Stomach smooth muscle (tissue), 2 donors: ENCODE results near the gene CADM2.

Experiments
- H3K27ac ChIP-seq: one replicate; pipeline ENCODE4 v1.7.0; 2013; ENCODE audit warnings: mild to moderate bottlenecking, low read length, inconsistent platforms
- H3K27me3 ChIP-seq, 2 donors: one replicate each; pipeline ENCODE4 v1.7.0; 2013; ENCODE audit warnings: low read length in 2 of 2; ENCODE audit not compliant: insufficient read depth in 2 of 2, control insufficient read depth in 1 of 2
- H3K36me3 ChIP-seq, 2 donors: one replicate each; pipeline ENCODE4 v1.7.0; 2013; ENCODE audit warnings: low read length in 2 of 2; ENCODE audit not compliant: control insufficient read depth in 2 of 2, insufficient read depth in 2 of 2
- H3K4me1 ChIP-seq: one replicate; pipeline ENCODE4 v1.7.0; 2013; ENCODE audit warnings: low read length; ENCODE audit not compliant: control insufficient read depth, insufficient read depth
- H3K4me3 ChIP-seq, 2 donors: one replicate each; pipeline ENCODE4 v1.7.0; 2013; ENCODE audit warnings: low read length in 2 of 2
- H3K9ac ChIP-seq, 2 donors: one replicate each; pipeline ENCODE4 v1.7.0; 2013; ENCODE audit warnings: low read length in 2 of 2, mild to moderate bottlenecking in 1 of 2
- H3K9me3 ChIP-seq, 2 donors: one replicate each; pipeline ENCODE4 v1.7.0; 2013; ENCODE audit warnings: low read length in 2 of 2; ENCODE audit not compliant: control insufficient read depth in 2 of 2
- donor health status: healthy.
- donor health status: Pancreatic carcinoma.

CADM2 gene

DNA sequence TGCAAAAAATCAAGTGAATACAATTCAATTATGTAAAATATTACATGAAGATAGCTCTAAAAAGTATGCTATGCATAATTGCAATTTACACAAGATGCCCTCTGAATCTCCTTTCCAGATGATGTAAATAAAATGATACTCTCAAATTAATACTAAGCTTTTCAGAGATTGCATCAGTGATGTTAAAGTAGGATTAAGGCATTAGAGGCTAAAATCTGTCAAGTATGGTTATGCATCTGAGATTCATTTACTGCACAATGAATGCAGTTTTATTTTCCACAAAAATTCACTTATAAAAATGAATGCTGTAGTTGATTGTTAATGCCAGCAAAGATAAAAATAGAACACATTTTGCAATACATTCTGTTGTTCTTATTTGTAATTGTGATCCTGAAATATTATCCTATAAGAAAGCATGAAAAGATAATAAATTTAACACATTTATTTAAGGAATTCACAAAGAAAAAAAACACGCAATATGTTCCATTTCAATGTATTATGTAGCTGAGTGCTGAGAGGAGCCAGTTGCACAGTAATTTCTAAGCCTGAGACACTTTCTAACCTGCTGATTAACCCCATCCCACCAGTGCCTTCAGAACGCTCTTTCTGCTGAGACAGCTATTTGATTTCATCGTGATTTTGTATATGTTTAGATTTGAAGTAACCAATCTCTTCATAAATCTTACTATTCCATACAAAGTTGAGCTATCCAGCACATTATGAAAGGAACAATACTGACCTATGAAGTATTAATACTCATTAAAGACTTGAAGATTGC lies 224.4 kb downstream of the CADM2 start:
- Histone ChIP-seq H3K4me1 (no peaks in the 10 kb centered on the region), H3K27ac (no peak overlapping the region), H3K27me3 (no peaks in the 10 kb centered on the region), H3K9ac (no peak overlapping the region), H3K36me3 (no peaks in the 10 kb centered on the region), H3K4me3 (no peak overlapping the region), H3K9me3 (no peaks in the 10 kb centered on the region)

DNA sequence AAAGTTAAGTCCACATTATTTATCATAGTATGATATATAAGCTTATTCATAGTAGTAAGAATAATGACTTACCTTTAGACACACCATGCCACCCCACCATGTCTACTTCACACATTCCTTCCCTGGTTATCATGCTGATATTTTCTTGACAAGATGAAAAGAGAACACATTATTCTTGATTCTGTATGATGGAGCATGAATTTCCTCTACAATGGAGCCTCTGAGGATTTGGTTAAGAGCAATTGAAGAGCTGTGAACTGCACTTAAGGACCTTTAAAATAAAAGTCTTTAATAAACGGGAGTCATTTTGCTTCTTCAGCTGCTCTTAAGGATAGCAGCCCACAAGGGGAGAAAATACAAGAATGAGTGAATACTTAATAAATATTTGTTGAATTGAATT lies 226.7 kb downstream of the CADM2 start:
- Histone ChIP-seq H3K27ac (no peak overlapping the region), H3K36me3 (no peaks in the 10 kb centered on the region), H3K4me1 (no peaks in the 10 kb centered on the region), H3K9ac (no peak overlapping the region), H3K4me3 (no peak overlapping the region), H3K9me3 (no peaks in the 10 kb centered on the region), H3K27me3 (no peaks in the 10 kb centered on the region)

DNA sequence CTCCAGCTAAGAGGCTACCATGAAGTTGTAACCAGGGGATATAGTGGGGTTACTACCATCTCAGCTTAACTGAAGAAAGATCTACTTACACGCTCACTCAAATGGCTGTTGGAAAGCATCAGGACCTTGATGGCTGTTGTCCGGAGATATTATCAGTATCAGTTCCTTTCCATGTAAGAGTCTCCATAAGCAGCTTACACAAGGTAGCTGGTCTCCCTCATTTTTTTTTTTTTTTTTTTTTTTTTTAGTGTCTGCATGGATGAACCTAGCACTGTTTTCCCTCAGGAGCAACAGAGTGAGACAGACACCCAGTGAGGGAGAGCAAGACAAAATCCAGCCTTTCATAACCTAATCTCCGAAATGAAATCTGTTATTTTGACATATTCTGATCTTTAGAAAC lies 230.9 kb downstream of the CADM2 start:
- Histone ChIP-seq H3K27ac (no peak overlapping the region), H3K4me1 (no peaks in the 10 kb centered on the region), H3K9ac (no peak overlapping the region), H3K36me3 (no peaks in the 10 kb centered on the region), H3K9me3 (no peaks in the 10 kb centered on the region), H3K4me3 (no peak overlapping the region), H3K27me3 (no peaks in the 10 kb centered on the region)

DNA sequence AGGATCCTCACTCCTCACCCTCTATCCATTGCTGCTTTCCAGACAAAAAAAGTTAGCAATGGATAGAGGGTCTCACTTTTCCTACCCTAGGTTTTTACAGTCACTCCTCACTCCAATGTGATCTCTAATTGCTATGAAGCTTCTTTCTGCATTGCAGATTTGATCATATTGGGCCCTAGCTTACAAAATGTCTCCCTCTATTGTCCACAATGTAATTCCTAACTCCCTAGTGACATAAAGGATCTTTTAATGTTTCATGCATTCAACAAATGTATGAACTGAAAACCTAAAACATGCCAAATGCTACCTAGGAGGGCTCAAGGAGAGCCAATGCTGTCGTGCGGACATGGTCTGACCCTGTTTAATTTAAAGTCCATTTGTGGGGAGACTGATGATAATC lies 234.8 kb downstream of the CADM2 start:
- Histone ChIP-seq H3K4me3 (no peak overlapping the region), H3K9me3 (no peaks in the 10 kb centered on the region), H3K9ac (no peak overlapping the region), H3K36me3 (no peaks in the 10 kb centered on the region), H3K27me3 (no peaks in the 10 kb centered on the region), H3K4me1 (no peaks in the 10 kb centered on the region), H3K27ac (no peak overlapping the region)

DNA sequence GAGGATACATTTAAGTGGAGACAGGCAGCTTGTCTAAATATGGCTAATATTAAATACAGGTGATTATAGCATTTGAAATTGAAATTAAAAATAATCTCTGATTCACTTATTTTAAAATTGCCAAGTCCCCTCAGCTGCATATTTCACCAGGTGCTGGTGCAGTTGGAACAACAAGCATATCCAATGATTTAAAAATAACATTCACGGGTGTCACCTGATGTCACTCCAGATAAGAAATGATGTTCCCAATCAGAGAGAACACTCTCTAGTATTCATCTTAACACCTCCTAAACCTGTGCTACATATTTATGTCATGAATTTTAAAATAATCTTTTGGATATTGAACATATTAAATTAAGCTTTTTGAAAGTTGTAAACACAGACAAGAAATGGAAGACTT lies 249.9 kb downstream of the CADM2 start:
- Histone ChIP-seq H3K27ac (no peak overlapping the region), H3K9me3 (no peaks in the 10 kb centered on the region), H3K27me3 (no peaks in the 10 kb centered on the region), H3K4me3 (no peak overlapping the region), H3K36me3 (no peaks in the 10 kb centered on the region), H3K9ac (no peak overlapping the region), H3K4me1 (no peaks in the 10 kb centered on the region)

DNA sequence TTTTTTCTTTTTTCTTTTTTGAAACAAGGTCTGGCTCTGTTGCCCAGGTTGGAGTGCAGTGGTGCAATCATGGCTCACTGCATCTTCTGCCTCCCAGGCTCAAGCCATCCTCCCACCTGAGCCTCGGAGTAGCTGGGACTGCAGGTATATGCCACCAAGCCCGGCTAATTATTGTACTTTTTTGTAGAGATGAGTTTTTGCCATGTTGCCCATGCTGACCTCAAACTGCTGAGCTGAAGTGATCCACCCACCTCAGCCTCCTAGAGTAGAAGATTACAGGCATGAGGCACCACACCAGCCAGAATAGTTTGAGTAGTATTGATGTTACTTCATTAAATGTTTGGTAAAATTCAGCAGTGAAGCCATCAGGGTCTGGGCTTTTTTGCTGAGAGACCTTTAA lies 251.8 kb downstream of the CADM2 start:
- Histone ChIP-seq H3K27ac (no peak overlapping the region), H3K27me3 (no peaks in the 10 kb centered on the region), H3K36me3 (no peaks in the 10 kb centered on the region), H3K4me1 (no peaks in the 10 kb centered on the region), H3K9ac (no peak overlapping the region), H3K9me3 (no peaks in the 10 kb centered on the region), H3K4me3 (no peak overlapping the region)

DNA sequence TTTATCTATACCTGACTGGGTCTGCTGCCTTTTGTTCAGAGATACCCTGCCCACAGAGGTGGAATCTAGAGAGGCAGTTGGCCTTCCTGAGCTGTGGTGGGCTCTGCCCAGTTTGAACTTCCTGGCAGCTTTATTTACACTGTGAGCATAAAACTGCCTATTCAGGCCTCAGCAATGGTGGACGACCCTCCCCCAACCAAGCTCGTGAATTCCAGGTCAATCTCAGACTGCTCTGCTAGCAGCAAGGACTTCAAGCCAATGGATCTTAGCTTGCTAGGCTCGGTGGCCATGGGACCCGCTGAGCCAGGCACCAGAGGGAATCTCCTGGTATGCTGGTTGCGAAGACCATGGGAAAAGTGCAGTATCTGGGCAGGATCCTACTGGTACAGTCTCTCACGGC lies 270.2 kb downstream of the CADM2 start:
- no peak overlapping the region for H3K27ac ChIP-seq
- H3K9ac ChIP-seq, result no peak overlapping the region
- H3K4me1 ChIP-seq, result no peaks in the 10 kb centered on the region
- no peaks in the 10 kb centered on the region for H3K9me3 ChIP-seq
- H3K4me3 ChIP-seq, result no peak overlapping the region
- no peaks in the 10 kb centered on the region for H3K36me3 ChIP-seq
- no peaks in the 10 kb centered on the region for H3K27me3 ChIP-seq

DNA sequence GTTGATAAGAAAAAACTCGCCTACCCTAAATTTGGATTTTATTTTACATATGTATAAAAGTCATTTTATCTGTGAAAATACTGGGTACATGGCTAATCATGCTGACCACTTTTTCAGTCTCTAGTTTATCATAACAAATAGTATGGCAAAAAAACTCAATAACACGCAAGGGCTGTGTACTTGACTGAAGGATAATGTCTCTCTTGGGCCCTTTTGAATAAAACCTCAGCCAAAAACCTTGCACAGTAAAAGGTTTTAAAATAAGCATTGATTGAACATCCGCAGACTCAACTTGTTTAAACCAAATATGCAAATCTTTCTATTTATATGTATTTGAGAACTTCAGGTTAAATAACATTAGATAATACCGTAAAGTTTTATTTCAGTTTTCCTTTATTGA lies 285.3 kb downstream of the CADM2 start:
- Histone ChIP-seq H3K27ac (no peak overlapping the region), H3K36me3 (no peaks in the 10 kb centered on the region), H3K9me3 (no peaks in the 10 kb centered on the region), H3K9ac (no peak overlapping the region), H3K4me3 (no peak overlapping the region), H3K4me1 (no peaks in the 10 kb centered on the region), H3K27me3 (no peaks in the 10 kb centered on the region)

DNA sequence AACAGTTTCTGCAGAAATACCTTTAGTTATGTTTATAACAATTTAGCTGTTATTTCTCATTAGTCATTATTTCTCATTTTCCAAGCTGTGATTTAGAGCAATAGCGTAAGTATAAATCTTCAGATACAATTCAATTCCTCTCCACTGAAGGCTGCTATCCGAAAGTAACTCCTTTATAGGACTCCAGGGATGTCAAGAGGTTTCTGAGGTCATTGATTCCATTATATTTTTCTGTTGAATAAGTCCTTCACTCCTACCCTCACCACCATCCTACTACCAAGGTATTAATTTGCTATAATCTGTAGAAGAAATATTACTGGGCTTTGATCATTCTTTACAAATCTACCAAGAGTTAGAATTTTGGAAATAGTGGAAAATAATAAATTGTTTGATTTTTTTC lies 285.7 kb downstream of the CADM2 start:
- H3K36me3 ChIP-seq, result no peaks in the 10 kb centered on the region
- no peaks in the 10 kb centered on the region for H3K27me3 ChIP-seq
- H3K9ac ChIP-seq, result no peak overlapping the region
- no peak overlapping the region for H3K4me3 ChIP-seq
- H3K9me3 ChIP-seq, result no peaks in the 10 kb centered on the region
- no peaks in the 10 kb centered on the region for H3K4me1 ChIP-seq
- H3K27ac ChIP-seq, result no peak overlapping the region

DNA sequence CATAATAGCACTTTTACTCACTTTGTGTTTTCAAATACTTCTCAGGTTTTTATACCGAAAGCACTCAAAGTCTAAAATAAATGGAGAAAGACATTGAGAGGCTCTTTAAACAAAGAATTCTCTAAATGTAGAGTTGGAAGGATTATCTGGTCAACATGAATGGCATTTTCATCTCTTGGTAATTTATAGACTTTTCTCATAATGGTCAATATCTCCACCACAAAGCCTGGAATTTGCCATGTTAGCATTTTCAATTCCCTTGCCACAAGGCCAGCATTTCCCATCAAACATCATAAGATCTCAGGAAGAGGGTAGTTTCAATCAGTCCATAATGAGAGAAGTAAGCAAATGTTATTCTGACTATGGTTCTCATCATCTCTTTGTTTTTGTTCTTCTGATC lies 293.0 kb downstream of the CADM2 start:
- Histone ChIP-seq H3K9me3 (no peaks in the 10 kb centered on the region), H3K27me3 (no peaks in the 10 kb centered on the region), H3K4me1 (no peaks in the 10 kb centered on the region), H3K27ac (no peak overlapping the region), H3K9ac (no peak overlapping the region), H3K4me3 (no peak overlapping the region), H3K36me3 (no peaks in the 10 kb centered on the region)

DNA sequence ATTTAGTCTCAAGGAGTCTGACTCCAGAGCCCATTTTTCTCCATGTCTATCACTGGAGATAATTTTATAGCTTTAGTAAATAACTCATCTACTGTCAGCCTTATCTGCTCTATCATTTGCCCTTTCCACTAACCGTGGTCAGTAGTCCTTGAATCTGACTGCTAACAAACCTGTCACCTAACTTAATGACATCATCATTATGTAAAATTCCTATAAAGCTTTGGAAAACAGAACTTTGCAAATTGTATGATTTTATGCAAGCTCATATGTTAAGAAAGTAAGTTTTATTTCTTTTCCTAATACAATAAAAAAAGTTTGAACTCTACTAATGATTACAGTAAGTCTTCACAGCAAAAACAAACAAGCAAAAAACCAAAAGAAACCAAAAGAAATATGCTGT lies 293.9 kb downstream of the CADM2 start:
- H3K27me3 ChIP-seq, result no peaks in the 10 kb centered on the region
- H3K27ac ChIP-seq, result no peak overlapping the region
- no peak overlapping the region for H3K4me3 ChIP-seq

More for the DNA sequence above, 293.9 kb downstream of the CADM2 start:
- Histone ChIP-seq H3K36me3 (no peaks in the 10 kb centered on the region), H3K4me1 (no peaks in the 10 kb centered on the region), H3K9me3 (no peaks in the 10 kb centered on the region), H3K9ac (no peak overlapping the region)
